GM13977 (cell line): ENCODE data around the gene POU2F3.

Source experiments
- DNase-seq: peaks from one replicate; pipeline ENCODE4 v3.0.0; 2012; ENCODE audit warnings: low spot score
- CTCF ChIP-seq: IDR thresholded peaks from 2 replicates; pipeline ENCODE4 v1.5.1; 2012; ENCODE audit warnings: mild to moderate bottlenecking, control low read depth; ENCODE audit not compliant: insufficient read depth; ENCODE audit errors: extremely low read depth, missing control alignments
- in situ Hi-C: fragments of 300-500 bp; cut with MboI; formaldehyde crosslinking; loops from one replicate; pipeline ENCODE4 v1.12.0; 2022; ENCODE audit warnings: low sequenced_read_pairs, low pct_unique_long_range_greater_than_20kb, mixed read lengths, inconsistent platforms; ENCODE audit not compliant: unreplicated experiment

The POU2F3 gene

GRCh38 chr11:120337355-120338106, 97.6 kb downstream of the POU2F3 start:
- no peak for TF ChIP-seq CTCF
- in situ Hi-C loops = no loop called here
- no peak for DNase-seq

- no peak for DNase-seq
- in situ Hi-C loops = no loop called here
- no peak for TF ChIP-seq CTCF
Observed at GRCh38 chr11:120338107-120338933, 98.4 kb downstream of the POU2F3 start.

- in situ Hi-C loops = no loop called here
- no peak for DNase-seq
- TF ChIP-seq CTCF = no peak
Observed at GRCh38 chr11:120339394-120339890, 99.5 kb downstream of the POU2F3 start.

GRCh38 chr11:120340529-120340928, 100.6 kb downstream of the POU2F3 start:
- DNase-seq = no peak
- TF ChIP-seq CTCF = no peak
- in situ Hi-C loops = no loop called here

- no peak for DNase-seq
Observed at GRCh38 chr11:120342226-120342625, 102.3 kb downstream of the POU2F3 start.

More at GRCh38 chr11:120342226-120342625, 102.3 kb downstream of the POU2F3 start:
- no peak for TF ChIP-seq CTCF
- in situ Hi-C loops = no loop called here
